ENCODE data around the gene C3orf20.

DNA sequence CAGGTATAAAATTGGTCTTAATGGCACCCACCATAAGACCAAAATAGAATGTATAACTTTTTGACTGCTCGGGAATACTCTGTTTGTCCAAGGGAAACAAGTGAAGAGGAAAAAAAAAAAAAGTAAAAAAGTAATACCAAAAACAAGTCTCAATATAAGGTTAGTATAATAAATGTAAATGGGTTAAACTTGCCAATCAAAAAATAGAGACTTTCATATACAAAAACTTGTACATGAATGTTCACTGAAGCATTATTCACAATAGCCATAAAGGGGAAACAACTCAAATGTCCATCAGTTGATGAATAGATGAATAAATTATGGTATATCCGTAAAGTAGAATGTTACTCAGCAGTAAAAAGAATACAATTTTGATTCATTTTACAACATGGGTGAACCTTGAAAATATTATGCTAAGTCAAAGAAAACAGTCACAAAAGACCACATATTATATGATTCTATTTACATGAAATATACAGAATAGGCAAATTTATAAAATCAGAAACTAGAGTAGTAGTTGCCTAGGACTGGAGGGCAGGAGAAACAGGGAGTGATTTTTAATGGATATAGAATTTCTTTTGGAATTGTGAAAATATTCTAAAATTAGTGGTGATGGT, 104.2 kb downstream of the C3orf20 start:
- TF ChIP-seq, protein P1, sequence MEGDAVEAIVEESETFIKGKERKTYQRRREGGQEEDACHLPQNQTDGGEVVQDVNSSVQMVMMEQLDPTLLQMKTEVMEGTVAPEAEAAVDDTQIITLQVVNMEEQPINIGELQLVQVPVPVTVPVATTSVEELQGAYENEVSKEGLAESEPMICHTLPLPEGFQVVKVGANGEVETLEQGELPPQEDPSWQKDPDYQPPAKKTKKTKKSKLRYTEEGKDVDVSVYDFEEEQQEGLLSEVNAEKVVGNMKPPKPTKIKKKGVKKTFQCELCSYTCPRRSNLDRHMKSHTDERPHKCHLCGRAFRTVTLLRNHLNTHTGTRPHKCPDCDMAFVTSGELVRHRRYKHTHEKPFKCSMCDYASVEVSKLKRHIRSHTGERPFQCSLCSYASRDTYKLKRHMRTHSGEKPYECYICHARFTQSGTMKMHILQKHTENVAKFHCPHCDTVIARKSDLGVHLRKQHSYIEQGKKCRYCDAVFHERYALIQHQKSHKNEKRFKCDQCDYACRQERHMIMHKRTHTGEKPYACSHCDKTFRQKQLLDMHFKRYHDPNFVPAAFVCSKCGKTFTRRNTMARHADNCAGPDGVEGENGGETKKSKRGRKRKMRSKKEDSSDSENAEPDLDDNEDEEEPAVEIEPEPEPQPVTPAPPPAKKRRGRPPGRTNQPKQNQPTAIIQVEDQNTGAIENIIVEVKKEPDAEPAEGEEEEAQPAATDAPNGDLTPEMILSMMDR (IDR thresholded peaks at IDR 0.05): no peak
- TF ChIP-seq POLR2A (IDR thresholded peaks at IDR 0.05): no peak
